Activated T-helper 1 cell treated with anti-CD3 and anti-CD28 coated beads, Interleukin-12 subunit alpha, Interleukin-12 subunit beta, Interleukin-2, Interleukin-4 antibody, amounts not matched to agents 30 ng/mL and 10 ng/mL and 1 ng/mL, durations not matched to agents 14 hours and 24 hours and 36 hours (primary cell): ENCODE measurements around the gene STAMBP. TPM values are rescaled to one million over a fixed set of nuclear protein-coding genes. Genes with fewer than 3 reads are reported as not detected.

Experiments used
- DNase-seq: peaks from one replicate; pipeline ENCODE4 v3.0.0; 2021; ENCODE audit warnings: low spot score
- H3K27ac Mint-ChIP-seq: one replicate; pipeline ENCODE4 v1.8.0; 2021; ENCODE audit warnings: mild to moderate bottlenecking, mixed read lengths
- H3K27me3 Mint-ChIP-seq: one replicate; pipeline ENCODE4 v1.8.0; 2022; ENCODE audit warnings: mild to moderate bottlenecking, moderate library complexity, mixed read lengths; ENCODE audit not compliant: insufficient read depth
- H3K36me3 Mint-ChIP-seq: one replicate; pipeline ENCODE4 v1.8.0; 2021; ENCODE audit warnings: low read depth, mixed read lengths
- H3K4me1 Mint-ChIP-seq: one replicate; pipeline ENCODE4 v1.8.0; 2021; ENCODE audit warnings: low read depth, mixed read lengths
- H3K4me3 Mint-ChIP-seq: one replicate; pipeline ENCODE4 v1.8.0; 2021; ENCODE audit warnings: mild to moderate bottlenecking, moderate library complexity, mixed read lengths
- H3K9me3 Mint-ChIP-seq: one replicate; pipeline ENCODE4 v1.8.0; 2021; ENCODE audit warnings: mixed read lengths
- intact Hi-C: fragments of 100-400 bp; cut with micrococcal nuclease; formaldehyde crosslinking; loops from one replicate; pipeline ENCODE4 v1.15.1; 2024
- total RNA-seq: library from RNA; stranded (reverse); gene quantifications from 2 replicates; pipeline ENCODE4 v1.2.3, GENCODE V29; 2022

STAMBP gene
- total RNA-seq, 1 donor from 2014 or later, result 50.8 TPM

GRCh38 chr2:73841912-73842738, 13.4 kb downstream of the STAMBP start:
- Mint-ChIP-seq H3K27ac (no peak overlapping the region), H3K4me1 (peaks cover 33% of the 10 kb centered on the region), H3K4me3 (no peak overlapping the region), H3K27me3 (no peaks in the 10 kb centered on the region), H3K9me3 (no peaks in the 10 kb centered on the region), H3K36me3 (peaks cover 48% of the 10 kb centered on the region)
- intact Hi-C loops, result no loop called here
- no peak for DNase-seq

DNA sequence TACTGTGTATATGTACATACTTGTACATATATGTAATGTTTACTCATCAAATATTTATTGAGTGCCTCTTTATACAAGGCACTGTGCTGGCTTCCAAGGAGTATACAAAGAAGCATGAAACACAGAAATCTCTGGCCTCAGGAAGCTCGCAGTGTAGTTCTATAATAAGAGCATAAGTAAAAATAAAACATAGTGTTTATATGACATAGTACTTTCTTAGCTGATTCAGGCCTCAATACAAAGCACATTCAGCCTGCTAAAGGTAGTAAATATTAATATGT, 13.9 kb downstream of the STAMBP start:
- Mint-ChIP-seq H3K27ac (no peak overlapping the region), H3K27me3 (no peaks in the 10 kb centered on the region), H3K9me3 (no peaks in the 10 kb centered on the region), H3K4me1 (peaks cover 33% of the 10 kb centered on the region), H3K36me3 (peaks cover 51% of the 10 kb centered on the region), H3K4me3 (no peak overlapping the region)
- DNase-seq, result no peak
- intact Hi-C loops, result no loop called here

DNA sequence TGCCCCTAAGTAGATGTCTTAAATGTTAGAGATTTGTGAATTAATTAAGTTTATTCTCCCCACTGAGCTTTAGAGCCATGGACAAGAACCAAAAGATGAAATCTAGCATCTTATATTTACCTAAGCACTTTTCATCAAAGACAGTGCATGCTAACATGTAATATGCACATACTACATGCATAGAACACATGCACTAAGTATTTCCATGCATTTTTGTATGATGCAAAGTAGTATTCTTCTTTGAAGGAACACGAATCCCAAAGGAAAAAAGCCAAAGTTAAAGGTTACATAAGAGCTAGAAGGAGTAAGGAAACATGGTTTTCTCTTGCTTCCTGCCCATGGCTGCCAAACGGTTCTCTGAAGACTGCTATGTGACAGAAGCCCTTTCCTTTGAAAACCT, 15.3 kb downstream of the STAMBP start:
- intact Hi-C loops, result no loop called here
- Mint-ChIP-seq H3K27ac (no peak overlapping the region), H3K4me3 (no peak overlapping the region), H3K36me3 (peaks cover 55% of the 10 kb centered on the region), H3K4me1 (peaks cover 33% of the 10 kb centered on the region), H3K27me3 (no peaks in the 10 kb centered on the region), H3K9me3 (no peaks in the 10 kb centered on the region)
- no peak for DNase-seq

- intact Hi-C loops, result no loop called here
- Mint-ChIP-seq H3K9me3 (no peaks in the 10 kb centered on the region), H3K4me1 (peaks cover 4% of the 10 kb centered on the region), H3K27me3 (no peaks in the 10 kb centered on the region), H3K4me3 (no peak overlapping the region), H3K36me3 (peaks cover 46% of the 10 kb centered on the region), H3K27ac (no peak overlapping the region)
- DNase-seq, result no peak
Observed at GRCh38 chr2:73850009-73850408, 21.2 kb downstream of the STAMBP start.

DNA sequence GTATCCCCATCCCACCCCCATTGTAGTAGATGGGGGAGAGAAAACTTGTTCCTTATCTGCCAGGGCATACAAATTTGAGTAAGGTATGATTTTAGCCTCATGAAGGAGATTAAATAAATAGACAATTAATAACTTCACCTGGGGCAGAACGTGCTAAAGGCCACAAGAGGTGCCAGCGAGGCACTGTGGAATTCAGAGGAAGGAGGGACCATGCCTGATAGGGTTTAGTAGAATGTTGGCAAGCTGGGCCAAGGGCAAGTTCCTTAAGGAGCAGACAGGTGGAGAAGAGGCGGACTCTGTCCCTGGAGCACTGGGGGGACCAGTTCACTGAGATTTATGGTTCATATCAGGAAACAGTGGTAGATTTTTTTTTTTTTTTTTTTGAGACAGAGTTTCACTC, 22.5 kb downstream of the STAMBP start:
- no peaks in the 10 kb centered on the region for H3K27me3 Mint-ChIP-seq
- H3K4me3 Mint-ChIP-seq, result no peak overlapping the region
- H3K4me1 Mint-ChIP-seq, result peaks cover 13% of the 10 kb centered on the region
- H3K36me3 Mint-ChIP-seq, result peaks cover 50% of the 10 kb centered on the region
- no peak for DNase-seq
- intact Hi-C loops, result no loop called here
- H3K9me3 Mint-ChIP-seq, result no peaks in the 10 kb centered on the region
- H3K27ac Mint-ChIP-seq, result no peak overlapping the region

DNA sequence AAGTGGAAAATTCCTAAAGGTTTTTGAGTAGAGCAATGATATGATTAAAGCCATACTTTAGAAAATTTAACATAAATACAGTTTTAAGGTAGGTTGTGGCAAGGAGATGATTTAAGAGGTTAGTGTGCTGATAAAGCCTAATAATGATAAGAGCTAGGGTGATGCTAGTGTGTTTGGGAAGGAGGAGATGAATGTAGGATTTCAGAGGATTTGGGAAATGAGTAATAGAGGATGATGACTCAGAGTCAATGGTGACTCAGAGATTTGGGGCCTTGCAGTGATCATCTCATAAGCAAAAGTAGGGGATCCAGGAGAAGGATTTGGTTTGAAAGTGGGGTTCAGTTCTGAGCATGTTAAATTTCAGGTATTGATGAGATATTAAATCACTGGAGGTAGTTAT, 23.3 kb downstream of the STAMBP start:
- H3K36me3 Mint-ChIP-seq, result peaks cover 54% of the 10 kb centered on the region
- H3K27ac Mint-ChIP-seq, result no peak overlapping the region
- H3K27me3 Mint-ChIP-seq, result no peaks in the 10 kb centered on the region
- intact Hi-C loops, result loop anchor here (1.0 kb wide), 1 partner anchor 21 kb away; no protein-coding TSS in a partner anchor
- peaks cover 20% of the 10 kb centered on the region for H3K4me1 Mint-ChIP-seq
- H3K4me3 Mint-ChIP-seq, result no peak overlapping the region
- no peaks in the 10 kb centered on the region for H3K9me3 Mint-ChIP-seq
- no peak for DNase-seq

DNA sequence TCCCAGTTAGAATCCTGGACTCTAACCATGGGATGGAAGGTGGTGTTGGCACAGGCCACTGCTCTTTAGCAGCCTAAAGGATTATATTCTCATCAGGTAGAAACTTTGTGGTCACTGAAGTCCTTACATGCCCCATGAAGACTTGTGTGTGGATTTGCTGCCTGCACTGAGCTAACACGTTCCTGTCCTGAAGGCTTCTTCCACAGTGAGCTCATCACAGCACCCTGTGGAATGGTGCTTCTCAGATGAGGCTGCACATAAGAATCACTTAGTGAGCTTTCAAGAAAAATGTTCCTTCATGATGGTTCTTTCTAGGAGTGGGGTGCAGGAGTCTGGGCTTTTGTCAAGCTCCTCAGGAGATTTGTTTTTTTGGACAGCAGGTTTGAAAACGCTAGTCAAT, 26.8 kb downstream of the STAMBP start:
- Mint-ChIP-seq H3K36me3 (peaks cover 53% of the 10 kb centered on the region), H3K9me3 (no peaks in the 10 kb centered on the region), H3K4me1 (peaks cover 49% of the 10 kb centered on the region), H3K27me3 (no peaks in the 10 kb centered on the region), H3K27ac (no peak overlapping the region), H3K4me3 (no peak overlapping the region)
- no peak for DNase-seq
- intact Hi-C loops, result no loop called here

DNA sequence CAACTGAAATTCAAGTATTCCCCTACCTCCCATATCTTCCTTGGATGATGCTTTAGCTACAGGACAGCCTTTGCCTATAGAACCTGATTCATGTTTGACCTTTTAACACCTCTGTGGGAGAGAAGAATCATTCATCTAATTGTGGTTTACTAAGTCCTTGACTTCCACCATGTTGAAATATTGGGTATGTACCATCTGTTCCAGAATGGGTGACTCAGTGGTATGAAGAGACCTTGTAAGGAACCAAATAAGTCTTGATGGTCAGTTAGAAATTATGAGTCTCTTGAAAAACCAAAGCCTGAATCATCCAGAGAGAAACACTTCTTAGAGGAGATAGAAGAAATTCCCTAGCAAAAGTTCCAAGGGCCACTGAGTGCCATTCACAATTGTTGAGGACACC, 27.5 kb downstream of the STAMBP start:
- peaks cover 53% of the 10 kb centered on the region for H3K36me3 Mint-ChIP-seq
- H3K27ac Mint-ChIP-seq, result no peak overlapping the region
- DNase-seq, result no peak
- no peaks in the 10 kb centered on the region for H3K27me3 Mint-ChIP-seq
- H3K9me3 Mint-ChIP-seq, result no peaks in the 10 kb centered on the region
- intact Hi-C loops, result no loop called here
- H3K4me1 Mint-ChIP-seq, result peaks cover 50% of the 10 kb centered on the region
- no peak overlapping the region for H3K4me3 Mint-ChIP-seq

DNA sequence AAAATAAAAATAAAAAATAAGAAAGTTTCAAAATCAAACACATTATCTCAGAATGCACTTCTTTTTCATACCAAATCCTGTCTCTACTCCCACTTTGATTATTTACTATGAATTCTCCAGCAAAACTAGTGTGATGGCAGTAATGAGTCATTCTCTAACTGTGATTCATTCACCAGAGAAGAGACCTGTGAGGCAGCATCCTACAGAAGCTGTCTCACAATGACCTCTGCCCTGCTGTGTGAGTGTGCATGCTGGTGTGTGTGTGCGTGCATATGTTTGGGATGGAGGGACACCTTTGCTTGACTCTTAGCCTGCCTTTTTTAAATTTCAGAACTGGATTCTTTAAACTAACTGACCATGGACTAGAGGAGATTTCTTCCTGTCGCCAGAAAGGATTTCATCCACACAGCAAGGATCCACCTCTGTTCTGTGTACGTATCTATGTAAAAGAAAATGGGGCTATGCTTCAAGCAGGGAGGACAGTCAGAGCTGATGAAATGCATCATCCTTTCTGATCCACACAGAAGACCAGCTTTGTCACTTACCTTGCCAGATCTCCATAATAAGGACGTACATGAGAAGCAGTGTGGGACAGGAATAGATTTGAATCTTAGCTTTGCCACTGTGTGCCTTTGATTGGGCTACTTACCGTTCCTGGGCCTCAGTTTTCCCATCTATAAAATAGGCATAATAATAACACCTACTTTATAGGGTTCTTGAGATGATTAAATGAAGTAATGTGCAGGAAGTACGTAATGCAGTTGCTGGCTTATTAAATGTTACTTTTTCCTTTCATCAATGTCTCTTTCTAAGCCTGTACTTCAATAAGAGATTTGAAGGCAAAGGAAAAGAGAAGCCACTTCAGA, 31.2 kb downstream of the STAMBP start:
- H3K27ac Mint-ChIP-seq, result peak overlapping the region; percentile 56
- no peak for DNase-seq

DNA sequence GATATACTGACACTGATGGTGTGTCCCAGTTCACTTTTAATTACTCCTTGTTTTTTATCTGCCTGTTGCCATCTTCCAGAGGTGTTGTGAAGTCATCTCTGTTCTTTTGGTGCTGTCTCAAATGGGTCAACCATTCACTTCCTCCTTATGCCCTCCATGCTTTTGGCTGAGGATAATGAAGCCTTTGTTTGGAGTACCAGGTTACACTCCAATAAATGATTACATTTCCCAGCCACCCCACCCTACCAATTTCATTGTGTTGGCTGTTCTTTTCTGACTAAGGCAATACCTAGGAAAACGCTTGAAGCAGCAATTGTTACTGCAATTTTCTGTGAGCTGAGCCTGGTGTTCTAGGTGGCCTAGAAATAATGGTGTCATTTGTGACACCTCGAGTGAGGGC, 34.2 kb downstream of the STAMBP start:
- Mint-ChIP-seq H3K4me3 (no peak overlapping the region), H3K4me1 (peaks cover 27% of the 10 kb centered on the region), H3K9me3 (no peaks in the 10 kb centered on the region), H3K36me3 (peaks cover 50% of the 10 kb centered on the region), H3K27me3 (no peaks in the 10 kb centered on the region), H3K27ac (no peak overlapping the region)
- intact Hi-C loops, result no loop called here
- DNase-seq, result no peak

More for the DNA sequence above, 31.2 kb downstream of the STAMBP start:
- Mint-ChIP-seq H3K27me3 (no peaks in the 10 kb centered on the region), H3K36me3 (peaks cover 70% of the 10 kb centered on the region), H3K4me1 (peaks cover 48% of the 10 kb centered on the region), H3K9me3 (no peaks in the 10 kb centered on the region), H3K4me3 (no peak overlapping the region)
- intact Hi-C loops, result loop anchor here (1.0 to 2.0 kb wide), 5 partner anchors 26 to 288 kb away; partner anchors contain the start of gene DGUOK

DNA sequence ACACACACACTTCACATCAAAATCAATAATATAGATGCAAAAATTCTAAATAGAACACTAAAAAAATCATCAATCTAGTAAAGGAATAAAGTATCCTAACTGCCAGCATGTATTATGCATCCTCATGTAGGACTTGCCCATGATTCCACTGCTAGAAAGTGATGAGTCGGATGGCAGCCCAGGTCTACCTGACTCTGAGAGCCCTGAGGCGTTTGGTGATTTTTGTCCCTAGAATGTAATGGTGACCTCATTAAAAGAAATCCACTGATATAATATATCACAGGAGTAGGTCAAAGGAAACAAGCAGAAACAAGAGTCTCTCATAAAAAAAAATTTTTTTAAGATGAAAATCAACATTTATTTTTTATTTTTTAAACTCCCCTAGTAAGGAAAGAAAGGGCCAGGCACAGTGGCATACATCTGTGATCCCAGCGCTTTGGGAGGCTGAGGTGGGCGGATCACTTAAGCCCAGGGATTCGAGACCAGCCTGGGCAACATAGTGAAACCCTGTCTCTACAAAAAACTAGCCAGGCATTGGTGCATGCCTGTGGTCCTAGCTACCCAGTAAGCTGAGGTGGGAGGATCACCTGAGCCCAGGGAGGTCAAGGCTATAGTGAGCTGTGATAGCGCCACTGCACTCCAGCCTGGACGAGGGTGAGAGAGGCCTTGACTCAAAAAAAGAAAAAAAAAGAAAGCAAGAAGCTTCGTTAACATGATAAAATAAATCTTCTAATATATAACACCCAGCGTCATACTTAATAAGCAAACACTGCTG, 39.6 kb downstream of the STAMBP start:
- no peaks in the 10 kb centered on the region for H3K27me3 Mint-ChIP-seq
- no peak for DNase-seq
- intact Hi-C loops, result no loop called here
- H3K4me3 Mint-ChIP-seq, result no peak overlapping the region
- H3K9me3 Mint-ChIP-seq, result no peaks in the 10 kb centered on the region
- no peaks in the 10 kb centered on the region for H3K4me1 Mint-ChIP-seq
- H3K27ac Mint-ChIP-seq, result no peak overlapping the region
- peaks cover 26% of the 10 kb centered on the region for H3K36me3 Mint-ChIP-seq

DNA sequence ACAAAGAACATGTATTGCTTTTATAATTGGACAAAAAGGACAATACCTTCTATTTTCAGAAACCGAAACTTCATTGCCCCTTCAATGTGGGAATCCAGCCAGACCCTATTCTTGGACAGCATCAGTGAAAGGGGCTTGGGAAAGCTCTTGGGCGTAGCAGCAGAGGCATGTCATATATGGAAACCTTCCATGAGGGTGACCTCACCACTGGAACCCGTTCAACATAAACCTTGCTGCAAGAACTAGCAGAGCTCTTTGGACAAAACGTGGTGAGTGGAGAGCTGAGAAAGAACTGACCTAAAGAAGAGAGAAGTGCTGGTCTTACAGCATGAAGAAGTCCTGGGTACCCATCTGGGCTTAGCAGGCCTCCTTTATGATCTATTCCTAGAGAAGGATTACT, 41.3 kb downstream of the STAMBP start:
- DNase-seq, result no peak
- Mint-ChIP-seq H3K9me3 (no peaks in the 10 kb centered on the region), H3K4me3 (no peak overlapping the region), H3K27ac (no peak overlapping the region), H3K27me3 (no peaks in the 10 kb centered on the region), H3K36me3 (peaks cover 14% of the 10 kb centered on the region), H3K4me1 (no peaks in the 10 kb centered on the region)
- intact Hi-C loops, result no loop called here
